Activated CD4-positive, alpha-beta T cell treated with anti-CD3 and anti-CD28 coated beads, Interleukin-2, amount 50 U/mL, for 24 hours (primary cell): ENCODE data around the gene ZFHX3.
"Not testable (repeated sequence)": the region's sequence is repeated elsewhere in the genome, so short reads cannot be mapped to it uniquely, and the experiment has no call there.

Experiments
- DNase-seq, 2 donors: peaks; one replicate each; pipeline ENCODE4 v3.0.0-alpha.2; 2020; ENCODE audit warnings: low read depth in 1 of 2, low spot score in 1 of 2

The ZFHX3 gene

DNA sequence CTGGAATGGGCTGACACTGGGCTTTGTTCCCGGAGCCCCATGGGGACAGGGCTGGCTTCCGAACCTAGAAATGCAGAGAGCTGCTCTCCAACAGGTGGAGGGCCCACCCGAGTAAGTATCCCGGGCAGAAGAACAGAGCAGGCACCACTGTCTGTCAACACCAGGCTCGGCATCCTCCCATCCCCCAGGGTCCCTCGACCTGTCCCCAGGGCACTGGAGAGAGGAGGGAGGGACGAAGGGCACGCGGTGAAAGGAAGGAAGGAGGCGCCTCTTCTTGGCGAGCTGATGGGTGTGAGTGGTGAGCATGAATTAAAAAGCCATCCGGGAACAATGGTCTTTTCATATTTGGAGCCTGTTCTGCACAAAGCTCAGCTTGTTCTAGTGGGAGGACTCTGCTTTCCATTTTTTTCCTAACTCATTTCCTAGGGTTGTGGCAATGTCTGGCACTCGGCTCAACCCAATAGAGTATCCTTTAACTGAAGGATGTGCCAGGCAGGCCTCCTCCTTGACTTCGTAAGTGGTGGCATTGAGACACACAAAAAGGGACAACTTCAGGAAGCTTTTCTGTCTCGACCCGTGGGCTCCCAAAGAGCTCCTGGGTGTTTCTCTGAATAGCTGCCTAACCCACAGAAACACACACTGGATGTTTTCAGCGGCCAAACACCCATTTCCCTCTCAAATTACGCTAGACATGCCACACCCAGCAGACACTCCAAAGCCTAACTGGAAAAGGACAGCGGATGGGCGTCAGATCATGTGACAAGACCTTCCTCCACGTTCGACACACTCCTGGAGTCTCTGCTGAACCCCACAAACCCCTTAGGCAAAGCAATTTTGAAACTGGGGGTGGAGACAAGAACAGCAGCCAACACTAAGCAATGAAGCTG lies 47.7 kb downstream of the ZFHX3 start:
- no peak for DNase-seq

DNA sequence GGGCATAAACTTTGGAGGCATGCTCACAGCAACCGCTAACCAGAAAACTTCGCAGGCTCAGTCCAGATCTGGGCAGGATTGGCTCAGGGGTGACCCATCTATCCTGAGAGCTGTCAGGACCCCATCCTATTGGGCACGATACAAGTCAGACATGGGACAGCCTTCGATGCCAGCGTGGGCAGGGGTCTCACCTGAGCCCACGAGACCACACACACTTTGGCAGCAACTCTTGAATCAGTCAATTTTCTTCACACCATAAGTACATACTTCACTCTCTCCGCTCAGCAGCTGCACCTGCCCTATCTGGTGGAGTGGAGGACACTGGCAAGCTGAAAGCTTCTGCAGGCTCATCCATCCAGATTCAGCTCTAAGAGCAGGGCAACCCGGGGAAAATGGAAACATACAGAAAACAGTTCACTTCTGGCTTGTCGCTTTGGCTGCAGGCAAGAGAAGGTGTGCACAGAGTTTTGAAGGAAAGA lies 48.3 kb downstream of the ZFHX3 start:
- DNase-seq, result no peak

DNA sequence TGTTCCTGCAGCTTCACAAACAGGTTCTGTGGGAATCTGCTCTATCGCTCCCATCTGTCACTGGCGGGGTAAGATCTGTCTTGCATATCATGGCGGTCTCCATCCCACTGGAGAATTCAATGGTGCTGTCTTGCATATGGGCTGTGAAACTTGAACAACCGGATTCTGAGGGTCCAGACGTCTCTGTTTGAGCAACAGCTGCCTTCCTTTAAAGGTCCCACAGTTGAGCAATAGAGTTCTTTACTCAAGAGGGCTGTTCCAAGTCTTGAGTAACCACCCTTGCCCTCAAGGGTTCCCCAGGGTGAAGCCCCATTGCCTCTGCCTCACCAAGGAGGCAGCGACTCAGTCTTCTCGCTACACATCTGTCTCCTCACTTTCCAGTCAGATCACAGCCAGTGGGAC lies 50.8 kb downstream of the ZFHX3 start:
- DNase-seq, result no peak

DNA sequence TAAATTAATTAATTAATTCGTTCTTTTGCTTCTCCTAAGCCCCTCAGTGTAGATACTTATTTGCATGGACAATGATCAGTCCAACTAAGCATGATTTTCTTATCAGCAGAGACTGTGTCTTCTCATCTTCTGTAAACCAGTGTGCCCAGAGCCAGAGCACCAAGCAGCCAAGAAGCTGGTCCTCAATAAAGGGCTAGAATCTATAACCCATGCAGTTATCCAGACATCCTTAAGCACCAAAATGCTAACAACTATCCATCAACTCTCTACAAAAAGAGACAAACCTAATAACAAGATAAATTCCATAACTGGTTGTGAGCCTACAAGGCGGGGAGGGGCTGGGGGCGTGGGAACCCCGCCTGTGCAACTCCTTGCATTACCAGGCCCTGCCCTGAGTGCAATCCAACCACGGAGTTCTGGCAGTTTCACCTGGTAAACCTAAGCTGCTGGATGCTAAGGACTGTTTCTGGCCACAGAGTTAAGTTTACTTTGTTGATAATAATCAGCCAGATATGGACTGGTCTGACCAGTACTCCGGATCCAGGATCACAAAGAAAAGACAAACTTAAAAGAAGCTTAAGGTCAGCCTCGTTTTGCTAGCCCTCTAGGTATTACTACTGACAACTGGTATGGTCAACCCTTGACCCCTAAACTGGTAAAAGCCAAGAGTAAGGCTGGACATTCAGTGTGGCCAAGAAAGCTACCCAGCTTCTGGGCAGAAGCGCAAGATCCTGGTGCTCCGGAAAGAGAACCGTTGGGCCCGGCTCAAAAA lies 51.5 kb downstream of the ZFHX3 start:
- DNase-seq, result no peak

DNA sequence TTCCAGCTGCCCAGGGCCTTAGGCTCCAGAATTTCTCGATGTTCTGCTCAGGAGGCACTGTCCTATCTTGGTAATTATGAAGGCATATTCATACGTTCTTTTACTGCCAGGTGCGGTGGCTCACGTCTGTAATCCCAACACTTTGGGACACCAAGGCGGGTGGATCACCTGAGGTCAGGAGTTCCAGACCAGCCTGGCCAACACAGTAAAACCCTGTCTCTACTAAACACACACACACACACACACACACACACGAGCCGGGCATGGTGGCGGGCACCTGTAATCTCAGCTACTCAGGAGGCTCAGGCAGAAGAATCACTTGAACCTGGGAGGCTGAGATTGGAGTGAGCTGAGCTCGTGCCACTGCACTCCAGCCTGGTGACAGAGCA lies 52.1 kb downstream of the ZFHX3 start:
- DNase-seq, result not testable (repeated sequence)

DNA sequence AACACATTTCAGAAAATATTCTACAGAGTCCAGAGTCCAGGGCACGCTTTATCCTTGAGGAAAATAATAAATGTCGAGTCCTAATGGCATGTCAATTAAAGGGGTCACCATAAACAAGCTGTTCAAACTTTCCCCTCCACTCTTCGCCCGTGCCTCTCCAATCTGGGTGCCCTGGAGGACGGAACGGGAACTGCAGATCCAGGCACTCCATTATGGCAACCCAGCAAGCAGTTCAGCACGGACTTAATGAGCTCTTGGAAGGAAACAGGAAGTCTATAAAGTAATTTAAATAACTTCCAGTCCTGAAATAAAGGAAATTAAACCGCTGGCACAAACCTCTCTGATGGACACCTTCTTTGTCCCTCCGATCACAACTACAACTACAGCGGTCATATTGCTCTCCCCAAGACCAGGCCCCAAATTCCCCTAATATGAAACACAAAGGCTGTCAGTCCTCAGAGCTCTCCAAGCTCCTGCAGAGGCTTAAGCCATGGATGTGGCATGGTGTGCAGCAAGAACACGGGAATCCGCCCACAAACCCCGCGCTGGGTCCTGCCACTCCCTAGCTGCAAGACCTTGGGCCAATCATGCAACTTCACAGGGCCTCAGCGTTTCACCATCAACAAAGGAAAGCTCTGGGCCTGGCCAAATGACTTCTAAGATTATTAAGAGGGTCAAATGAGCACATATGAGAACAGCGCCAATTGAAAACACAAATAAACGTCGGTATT lies 52.6 kb downstream of the ZFHX3 start:
- no peak for DNase-seq

DNA sequence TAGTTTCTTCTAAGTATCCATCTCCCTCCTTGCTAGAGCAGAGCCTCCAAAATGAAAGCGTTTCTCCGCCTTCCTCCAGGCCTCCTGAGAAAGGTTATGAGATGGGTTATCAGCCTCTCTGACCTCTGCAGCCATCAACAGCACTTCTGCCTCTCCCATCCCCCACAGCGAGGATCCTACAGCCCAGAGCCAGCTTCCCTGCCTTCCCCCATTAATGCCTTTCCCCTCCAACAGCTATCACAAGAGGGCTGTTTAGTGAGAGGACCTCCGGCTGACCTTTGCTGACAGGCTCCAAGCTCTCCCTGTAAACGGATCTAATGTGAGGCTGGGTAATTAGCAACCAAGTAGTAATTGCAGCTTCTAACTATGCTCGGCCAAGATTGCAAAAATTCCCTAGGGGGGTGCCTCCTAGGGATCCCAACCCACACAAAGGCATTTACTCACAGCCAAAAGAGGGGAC lies 55.8 kb downstream of the ZFHX3 start:
- no peak for DNase-seq

DNA sequence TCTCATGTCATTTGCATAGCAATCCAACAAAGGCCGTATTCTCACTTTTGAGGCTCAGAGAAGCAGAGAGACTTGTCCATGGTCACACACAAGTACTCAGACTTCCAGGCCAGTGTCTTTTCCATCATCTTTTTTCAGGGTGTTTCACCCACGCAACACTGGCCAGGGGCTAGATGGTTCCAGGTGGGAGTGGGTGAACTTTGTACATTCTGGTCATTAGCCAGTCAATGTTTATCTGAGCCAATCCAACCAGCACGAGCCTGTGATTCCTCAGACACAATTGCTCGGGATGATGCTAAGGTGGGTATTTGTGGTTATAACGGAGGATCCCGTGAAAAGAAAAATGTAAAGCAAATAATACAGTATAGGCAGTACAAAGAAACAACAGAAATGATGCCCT lies 56.3 kb downstream of the ZFHX3 start:
- no peak for DNase-seq

DNA sequence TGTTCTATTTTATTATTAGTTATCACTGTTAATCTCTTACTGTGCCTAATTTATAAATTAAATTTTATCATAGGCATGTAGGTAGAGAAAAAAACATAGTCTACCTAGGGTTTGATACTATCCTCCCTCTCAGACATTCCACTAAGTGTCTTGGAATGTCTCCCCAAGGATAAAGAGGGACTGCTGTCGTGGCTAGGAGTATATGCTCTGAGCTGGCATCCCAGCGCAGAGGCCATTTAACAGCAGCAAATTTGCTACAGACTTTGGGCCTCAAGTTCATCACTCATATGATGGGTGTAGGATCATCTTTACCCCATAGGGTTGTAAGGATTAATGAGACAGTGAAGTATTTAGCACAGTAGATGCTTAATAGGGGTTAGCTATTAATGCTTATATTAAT lies 56.7 kb downstream of the ZFHX3 start:
- DNase-seq, result no peak

DNA sequence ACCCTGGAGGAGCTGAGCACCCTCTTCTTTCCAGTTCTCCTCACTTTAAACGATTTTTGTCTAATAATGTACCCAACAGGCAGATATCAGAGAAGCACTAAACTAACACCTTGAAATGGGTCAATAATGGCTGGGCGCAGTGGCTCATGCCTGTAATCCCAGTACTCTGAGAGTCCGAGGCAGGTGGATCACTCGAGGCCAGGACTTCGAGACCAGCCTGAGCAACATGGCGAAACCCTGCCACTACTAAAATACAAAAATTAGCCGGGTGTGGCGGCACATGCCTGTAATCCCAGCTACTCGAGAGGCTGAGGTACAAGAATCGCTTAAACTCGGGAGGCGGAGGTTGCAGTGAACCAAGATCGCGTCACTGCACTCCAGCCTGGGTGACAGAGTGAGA lies 57.4 kb downstream of the ZFHX3 start:
- DNase-seq, result no peak

DNA sequence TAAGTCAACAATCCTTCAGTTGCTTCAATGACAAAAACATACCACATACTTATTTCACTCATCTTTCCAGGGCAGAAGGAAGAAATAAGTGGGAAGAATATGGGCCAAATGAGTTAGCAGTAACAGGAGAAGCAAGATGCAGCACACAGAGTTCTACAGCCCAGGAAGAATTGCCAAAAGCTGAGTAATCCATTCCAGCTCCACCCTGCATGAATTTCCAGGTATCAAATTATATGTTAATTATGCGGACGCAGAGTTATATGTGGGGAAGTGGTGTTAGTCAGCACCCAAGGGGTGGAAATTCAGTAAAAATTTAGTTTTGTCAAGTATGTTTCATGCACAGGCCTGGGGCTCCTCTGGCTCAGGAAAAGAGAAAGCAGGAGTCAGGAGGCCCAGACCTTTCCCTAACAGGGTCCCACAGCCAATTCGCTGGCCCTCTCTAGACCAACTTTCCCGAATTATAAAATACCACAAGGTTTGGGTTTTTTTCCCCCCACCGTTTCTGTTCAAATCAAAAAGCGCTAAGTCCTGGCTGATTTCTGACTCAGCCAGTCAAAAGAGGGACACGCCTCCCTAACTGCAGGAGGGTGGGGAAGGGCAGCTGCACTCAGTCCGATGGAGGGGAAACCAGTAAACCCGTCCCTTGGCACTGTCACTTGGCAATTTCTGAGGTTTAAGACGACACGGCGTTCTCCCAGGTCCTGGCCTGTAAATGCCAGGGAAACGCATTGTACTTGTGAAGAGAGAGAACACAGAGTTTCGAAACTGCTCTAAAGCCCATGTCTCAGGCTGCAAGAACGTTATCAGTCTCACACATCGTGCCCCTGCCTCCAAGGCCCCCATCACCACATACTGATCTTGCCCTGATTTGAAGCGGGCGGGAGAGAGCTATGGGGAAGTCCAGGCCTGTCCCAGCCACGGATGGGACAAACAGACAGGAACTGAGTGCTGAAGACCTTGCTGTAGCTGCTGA lies 58.1 kb downstream of the ZFHX3 start:
- no peak for DNase-seq

DNA sequence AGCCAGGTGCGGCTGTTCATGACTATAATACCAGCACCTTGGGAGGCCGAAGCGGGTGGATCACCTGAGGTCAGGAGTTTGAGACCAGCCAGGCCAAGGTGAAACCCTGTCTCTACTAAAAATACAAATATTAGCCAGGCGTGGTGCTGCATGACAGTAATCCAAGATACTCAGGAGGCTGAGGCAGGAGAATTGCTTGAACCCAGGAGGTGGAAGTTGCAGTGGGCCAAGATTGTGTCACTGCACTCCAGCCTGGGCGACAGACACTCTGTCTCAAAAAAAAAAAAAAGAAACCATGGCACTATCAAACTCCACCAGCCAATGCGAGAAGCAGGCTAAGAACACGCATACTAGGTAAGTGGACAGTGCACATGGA lies 58.7 kb downstream of the ZFHX3 start:
- not testable (repeated sequence) for DNase-seq

DNA sequence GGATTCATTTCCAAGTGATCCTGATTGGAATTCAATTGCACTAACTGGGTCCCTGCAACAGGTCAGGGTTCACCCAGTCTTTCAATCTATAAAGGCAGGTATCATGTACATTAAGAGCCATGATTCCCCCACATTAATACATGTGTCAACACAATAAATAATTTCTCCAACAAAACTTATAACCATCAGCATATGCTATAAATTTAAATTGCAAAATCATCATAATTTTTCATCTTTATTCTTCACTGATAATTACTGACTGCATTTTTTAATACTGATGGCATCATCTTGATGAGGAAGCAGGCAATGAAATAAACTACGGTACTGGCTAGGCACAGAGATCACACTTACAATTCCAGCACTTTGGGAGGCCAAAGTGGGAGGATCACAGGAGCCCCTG lies 59.4 kb downstream of the ZFHX3 start:
- no peak for DNase-seq

DNA sequence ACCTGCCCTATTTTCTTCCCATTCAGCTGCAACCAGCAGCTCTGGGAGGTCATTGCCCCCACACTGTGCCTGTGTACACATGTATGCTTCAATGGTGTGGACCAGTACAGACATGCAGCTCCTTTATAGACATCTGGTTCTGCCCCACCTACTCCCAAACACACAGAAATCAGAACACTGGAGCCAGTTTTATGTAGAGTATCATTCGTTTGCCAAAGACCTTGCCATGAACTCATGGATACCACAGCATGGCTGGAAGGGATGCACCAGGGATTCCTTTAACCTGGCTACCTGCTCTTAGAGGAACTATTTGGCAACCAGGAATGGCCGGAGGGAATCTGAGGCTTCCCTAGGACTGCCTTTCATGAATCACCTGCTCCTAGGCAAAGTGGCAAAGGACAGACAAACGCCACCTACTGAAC lies 60.4 kb downstream of the ZFHX3 start:
- no peak for DNase-seq

DNA sequence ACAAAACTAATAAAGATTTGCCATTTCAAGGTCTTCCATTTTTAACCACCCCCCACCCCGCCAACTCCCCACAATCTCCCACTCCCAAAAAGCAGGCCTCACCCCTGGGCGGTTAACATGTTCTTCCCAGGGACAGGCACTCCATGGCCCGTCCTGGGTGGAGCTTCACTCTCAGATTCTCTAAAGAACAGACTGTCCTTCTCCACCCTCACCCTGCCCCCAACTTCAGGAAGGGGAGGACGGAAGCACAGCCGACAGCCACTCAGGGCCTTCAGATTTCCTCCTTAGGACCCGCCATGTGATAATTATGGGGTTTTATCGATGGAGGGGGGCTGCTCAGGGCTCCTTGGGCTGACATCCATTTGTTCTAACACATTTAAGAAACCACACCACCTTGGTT lies 61.9 kb downstream of the ZFHX3 start:
- no peak for DNase-seq

DNA sequence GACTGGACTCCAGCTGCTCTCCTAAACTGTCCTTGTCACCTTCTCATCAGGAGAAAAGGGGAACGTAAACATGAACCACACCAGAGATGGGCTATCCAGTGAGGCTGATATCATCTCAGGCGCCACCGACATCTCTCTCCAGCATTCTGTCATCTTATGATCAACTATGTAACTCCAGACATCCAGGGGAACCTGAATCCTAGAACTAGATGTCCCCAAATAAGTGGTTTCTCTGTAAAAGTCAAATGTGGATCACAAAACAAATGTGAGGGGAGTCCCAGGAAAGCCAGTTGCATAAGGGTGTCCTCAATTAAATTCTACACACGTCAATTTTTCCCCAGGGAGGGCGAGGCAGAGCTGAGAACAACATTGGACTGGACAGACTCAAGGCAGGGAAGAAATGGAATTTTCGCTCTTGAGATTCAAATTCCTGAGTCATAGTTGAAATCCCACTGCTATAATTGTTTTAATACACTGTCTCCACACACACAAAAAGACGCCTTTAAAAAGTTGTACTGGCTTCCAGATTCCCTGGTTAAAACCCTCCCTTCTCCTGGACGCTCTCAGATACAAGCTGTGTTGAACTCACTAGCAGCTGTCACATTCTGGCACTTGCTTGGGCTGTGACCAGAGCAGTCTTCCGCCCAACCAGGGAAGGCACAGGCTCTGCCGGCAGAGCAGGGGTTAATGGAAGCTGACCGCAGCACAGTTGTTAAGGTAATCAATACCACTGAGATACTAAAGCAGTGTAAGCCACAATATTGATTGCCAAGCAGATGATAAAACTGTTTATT lies 62.6 kb downstream of the ZFHX3 start:
- no peak for DNase-seq

DNA sequence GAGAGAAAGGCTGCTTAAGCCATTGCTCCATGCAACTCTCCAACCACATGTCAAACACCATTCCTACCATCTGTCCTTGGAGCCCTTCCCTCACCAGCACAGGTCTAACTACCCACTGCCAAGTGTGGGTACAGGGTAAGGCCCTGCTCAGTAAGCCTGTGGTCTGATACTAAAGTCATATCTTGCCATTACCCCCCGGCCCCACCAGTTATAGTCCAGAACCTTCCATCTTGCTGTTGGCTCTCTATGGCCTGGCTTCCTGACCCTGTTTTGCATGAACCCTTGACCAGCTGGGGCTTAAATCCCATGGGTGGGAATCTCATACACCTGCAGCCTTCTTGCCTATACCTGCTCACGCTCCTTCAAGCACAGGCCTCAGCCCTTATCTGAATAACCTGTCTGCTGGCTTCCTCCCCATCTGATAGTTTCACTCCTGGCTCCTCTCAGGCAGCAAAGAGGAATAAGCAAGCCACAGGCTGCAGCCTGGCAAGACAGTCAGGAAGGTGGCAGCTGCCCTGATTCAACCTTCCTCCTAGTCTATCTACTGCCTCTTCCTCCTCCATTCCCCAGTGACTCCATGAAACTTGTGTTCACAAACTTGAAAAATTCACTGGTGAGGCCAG lies 64.1 kb downstream of the ZFHX3 start:
- DNase-seq, result no peak

DNA sequence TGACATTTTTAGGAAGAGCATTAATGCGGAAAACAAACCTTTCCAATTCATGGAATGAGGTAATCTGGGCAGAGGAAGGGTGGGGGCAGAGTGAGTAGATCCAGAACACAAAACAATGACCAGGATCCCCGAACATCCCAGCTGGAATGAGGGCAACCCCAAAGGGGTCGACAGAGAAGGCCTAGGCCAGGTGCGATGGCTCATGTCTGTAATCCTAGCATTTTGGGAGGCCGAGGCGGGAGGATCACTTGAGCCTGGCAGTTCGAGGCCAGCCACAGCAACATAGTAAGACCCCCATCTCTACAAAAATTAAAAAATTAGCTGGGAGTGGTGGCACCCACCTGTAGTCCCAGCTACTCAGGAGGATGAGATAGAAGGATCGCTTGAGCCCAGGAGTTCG lies 64.7 kb downstream of the ZFHX3 start:
- no peak for DNase-seq

DNA sequence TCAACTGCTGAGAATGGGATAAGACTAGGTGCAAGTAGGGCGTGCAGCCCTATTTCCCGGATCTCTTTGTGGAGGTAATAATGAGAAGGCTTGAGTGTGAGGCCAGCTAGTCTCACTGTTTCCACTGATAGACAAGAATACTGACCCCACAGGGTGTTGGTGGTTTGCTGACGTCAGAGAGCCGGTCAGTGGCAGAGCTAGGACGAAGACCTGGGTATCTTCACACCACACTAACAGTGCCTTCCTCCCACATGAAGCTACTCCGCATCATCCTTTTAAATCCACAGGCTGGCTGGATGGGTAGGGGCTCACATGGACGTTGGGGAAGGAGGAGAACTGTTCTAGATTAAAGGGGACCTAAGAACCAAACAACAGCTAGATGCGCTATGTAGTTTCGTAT lies 68.0 kb downstream of the ZFHX3 start:
- DNase-seq, result no peak
